ENCODE data around the gene SLC47A1. TPM values are rescaled to one million over a fixed set of nuclear protein-coding genes. Genes with fewer than 3 reads are reported as not detected.

Gene SLC47A1
- total RNA-seq, 2 donors from 2014 or later = 2.2 to 4.9 TPM

DNA sequence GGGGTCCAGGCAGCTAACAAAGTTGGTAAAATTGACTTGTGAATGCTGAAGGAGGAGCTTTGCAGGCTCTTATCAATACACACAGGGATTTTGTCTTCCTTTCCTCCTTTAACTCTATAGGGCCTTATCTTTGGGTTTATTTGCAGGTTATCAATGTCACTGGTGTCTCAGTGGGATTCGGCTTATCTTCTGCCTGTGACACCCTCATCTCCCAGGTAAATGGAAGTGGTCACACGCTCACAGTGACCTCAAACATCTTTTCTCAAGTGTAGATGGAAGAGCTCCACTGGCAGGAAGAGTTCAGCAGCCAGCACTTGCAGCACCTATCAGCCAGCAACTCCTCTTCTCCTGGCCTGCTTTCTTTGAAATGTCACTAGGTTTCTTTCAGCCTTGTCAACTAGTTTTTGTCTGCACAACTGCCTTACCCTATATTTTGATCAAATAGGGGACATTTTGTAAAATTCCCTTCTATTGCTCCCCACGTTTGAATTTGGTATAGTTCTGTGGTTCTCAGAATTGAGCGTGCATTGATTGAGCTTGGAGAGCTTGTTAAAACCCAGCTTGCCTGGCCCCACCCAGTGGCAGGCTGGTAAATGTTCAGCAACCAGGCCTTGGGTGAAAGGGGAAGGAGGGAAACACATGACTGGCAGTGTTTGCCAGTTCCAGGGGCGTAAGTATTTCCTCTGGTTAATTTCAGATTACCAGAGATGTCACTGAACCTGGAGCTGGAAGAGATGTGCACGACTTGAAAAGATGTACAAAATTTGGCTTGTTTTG is 12.8 kb downstream of the SLC47A1 start:
- Histone ChIP-seq H3K4me1 (no peaks in the 10 kb centered on the region), H3K4me3 (no peak overlapping the region), H3K9me3 (no peaks in the 10 kb centered on the region), H3K27ac (no peak overlapping the region), H3K36me3 (no peaks in the 10 kb centered on the region), H3K27me3 (no peaks in the 10 kb centered on the region)
- no peak for DNase-seq (ENCODE audit: low spot score)
- TF ChIP-seq, protein P1, sequence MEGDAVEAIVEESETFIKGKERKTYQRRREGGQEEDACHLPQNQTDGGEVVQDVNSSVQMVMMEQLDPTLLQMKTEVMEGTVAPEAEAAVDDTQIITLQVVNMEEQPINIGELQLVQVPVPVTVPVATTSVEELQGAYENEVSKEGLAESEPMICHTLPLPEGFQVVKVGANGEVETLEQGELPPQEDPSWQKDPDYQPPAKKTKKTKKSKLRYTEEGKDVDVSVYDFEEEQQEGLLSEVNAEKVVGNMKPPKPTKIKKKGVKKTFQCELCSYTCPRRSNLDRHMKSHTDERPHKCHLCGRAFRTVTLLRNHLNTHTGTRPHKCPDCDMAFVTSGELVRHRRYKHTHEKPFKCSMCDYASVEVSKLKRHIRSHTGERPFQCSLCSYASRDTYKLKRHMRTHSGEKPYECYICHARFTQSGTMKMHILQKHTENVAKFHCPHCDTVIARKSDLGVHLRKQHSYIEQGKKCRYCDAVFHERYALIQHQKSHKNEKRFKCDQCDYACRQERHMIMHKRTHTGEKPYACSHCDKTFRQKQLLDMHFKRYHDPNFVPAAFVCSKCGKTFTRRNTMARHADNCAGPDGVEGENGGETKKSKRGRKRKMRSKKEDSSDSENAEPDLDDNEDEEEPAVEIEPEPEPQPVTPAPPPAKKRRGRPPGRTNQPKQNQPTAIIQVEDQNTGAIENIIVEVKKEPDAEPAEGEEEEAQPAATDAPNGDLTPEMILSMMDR (IDR thresholded peaks at IDR 0.05) = peak in 1 of 2 donors; percentile 48

DNA sequence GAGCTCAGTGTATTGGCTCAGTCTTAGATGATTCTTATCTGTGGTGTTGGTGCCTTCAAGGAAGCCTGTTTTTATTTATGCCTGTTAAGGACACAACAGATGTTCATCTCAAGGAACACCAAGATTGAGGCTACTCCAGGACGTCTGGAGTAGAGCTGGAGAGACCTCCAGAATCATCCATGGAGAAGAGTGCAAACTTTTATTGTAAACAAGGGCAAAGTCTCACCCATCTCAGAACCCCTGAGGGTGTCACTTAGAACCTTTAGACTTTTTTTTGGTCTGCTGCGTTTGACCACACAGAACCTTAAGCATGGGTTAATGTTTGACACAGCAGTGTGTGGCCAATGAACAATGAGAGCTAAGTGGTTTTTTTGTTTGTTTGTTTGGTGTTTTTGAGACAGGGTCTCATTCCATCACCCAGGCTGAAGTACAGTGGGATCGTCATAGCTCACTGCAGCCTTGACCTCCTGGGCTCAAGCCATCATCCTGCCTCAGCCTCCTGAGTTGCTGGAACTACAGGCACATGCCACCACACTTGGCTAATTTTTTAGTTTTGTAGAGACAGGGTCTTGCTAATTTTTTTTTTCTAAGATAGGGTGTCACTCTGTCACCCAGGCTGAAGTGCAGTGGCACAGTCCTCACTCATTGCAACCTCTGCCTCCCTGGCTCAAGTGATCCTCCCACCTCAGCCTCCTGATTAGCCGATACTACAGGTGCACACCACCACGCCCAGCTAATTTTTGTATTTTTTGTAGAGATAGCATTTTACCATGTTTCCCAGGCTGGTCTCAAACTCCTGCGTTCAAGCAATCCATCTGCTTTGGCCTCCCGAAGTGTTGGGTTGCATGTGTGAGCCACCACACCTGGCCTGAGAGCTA is 16.3 kb downstream of the SLC47A1 start:
- no peak for DNase-seq (ENCODE audit: low spot score)
- no peaks in the 10 kb centered on the region for H3K9me3 ChIP-seq
- H3K27me3 ChIP-seq = no peaks in the 10 kb centered on the region
- TF ChIP-seq, protein P1 (IDR thresholded peaks at IDR 0.05) = no peak
- H3K36me3 ChIP-seq = no peaks in the 10 kb centered on the region
- H3K4me1 ChIP-seq = no peaks in the 10 kb centered on the region
- H3K27ac ChIP-seq = no peak overlapping the region
- no peak overlapping the region for H3K4me3 ChIP-seq

DNA sequence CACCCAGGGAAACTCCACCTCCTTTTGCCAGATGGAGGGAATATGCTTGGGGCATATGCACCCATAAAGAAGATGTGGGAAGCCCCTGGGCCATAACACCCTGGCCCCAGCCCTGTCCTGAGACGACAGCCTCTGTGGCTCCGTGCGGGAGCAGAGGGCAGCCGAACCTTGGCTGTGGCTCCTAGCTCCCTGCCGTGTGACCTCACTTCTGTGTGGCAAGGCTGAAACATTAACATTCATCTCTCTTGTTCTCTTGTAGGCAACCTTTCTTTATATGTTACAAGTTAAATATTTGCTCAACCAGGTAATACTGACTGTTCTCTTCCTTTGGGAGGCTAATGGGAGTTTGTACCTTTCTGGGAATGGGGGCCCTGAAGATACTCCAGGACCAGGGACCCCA is 17.5 kb downstream of the SLC47A1 start:
- H3K4me1 ChIP-seq = no peaks in the 10 kb centered on the region
- TF ChIP-seq, protein P1 (IDR thresholded peaks at IDR 0.05) = no peak
- no peak overlapping the region for H3K4me3 ChIP-seq
- H3K27ac ChIP-seq = no peak overlapping the region
- no peaks in the 10 kb centered on the region for H3K27me3 ChIP-seq
- H3K9me3 ChIP-seq = no peaks in the 10 kb centered on the region
- DNase-seq (ENCODE audit: low spot score) = no peak
- no peaks in the 10 kb centered on the region for H3K36me3 ChIP-seq

DNA sequence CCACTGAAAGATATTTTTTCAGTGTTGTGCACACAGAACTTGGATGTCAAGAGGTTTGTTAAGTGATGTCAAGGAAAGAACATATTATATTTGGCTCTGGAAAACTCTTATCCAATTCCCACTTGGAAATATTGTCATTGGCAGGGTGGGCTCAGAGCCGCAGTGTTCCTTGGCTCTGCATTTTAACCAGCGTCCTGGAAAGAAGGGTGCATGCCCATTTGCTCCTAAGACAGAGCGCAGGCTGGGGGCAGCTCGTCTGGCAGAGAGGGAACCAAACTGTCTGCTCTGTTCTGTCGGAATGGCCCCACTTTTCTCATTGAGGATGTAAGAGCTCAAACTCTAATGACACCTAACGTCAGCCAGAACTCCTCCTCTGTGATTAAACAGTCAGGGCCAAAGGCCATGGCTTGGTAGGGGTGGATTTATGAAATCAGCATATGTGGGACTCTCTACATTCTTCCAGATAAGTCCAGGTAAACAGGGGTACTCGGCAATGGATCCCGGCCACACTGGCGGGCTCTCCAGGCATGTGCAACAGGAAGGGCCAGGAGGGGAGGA is 18.0 kb downstream of the SLC47A1 start:
- no peak overlapping the region for H3K4me3 ChIP-seq
- no peaks in the 10 kb centered on the region for H3K27me3 ChIP-seq
- H3K36me3 ChIP-seq = no peaks in the 10 kb centered on the region
- DNase-seq (ENCODE audit: low spot score) = no peak
- H3K9me3 ChIP-seq = no peaks in the 10 kb centered on the region
- no peak overlapping the region for H3K27ac ChIP-seq
- TF ChIP-seq, protein P1 (IDR thresholded peaks at IDR 0.05) = no peak
- no peaks in the 10 kb centered on the region for H3K4me1 ChIP-seq

DNA sequence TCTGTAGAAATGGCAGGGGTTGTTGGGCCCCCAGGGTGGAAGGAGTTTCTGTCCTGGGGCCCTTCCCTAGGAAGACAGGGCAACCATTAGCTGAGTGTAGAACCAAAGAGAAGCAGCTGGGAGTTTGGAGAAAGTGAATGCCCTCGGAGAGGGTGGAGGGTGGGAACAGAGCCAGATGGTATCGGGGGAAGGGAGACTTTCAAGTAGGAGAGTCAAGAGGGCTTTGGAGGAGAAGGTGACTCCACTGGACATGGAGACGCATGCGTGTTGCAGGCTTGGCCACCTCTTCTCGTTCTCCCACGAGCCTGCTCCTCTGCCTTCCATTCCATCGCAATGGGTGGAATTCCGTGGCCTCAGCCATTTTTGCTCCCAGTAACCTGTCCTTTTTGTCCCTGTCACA is 19.4 kb downstream of the SLC47A1 start:
- no peak for DNase-seq (ENCODE audit: low spot score)
- no peaks in the 10 kb centered on the region for H3K4me1 ChIP-seq

More for the DNA sequence above, 19.4 kb downstream of the SLC47A1 start:
- H3K9me3 ChIP-seq = peaks cover 0 to 3% of the 10 kb centered on the region in 2 donors
- H3K4me3 ChIP-seq = no peak overlapping the region
- no peaks in the 10 kb centered on the region for H3K27me3 ChIP-seq
- no peak overlapping the region for H3K27ac ChIP-seq
- TF ChIP-seq, protein P1 (IDR thresholded peaks at IDR 0.05) = no peak
- H3K36me3 ChIP-seq = no peaks in the 10 kb centered on the region

All from right atrium auricular region (tissue), 2 donors.